HG03575 (cell line): ENCODE results near the gene CNP.

Experiments used
- ATAC-seq: cut with Tn5 transposase; IDR thresholded peaks from one replicate; pipeline ENCODE4 v1.9.1; 2021; ENCODE audit not compliant: unreplicated experiment, insufficient number of reproducible peaks, low FRiP score; ENCODE audit errors: extremely low read depth

CNP gene

DNA sequence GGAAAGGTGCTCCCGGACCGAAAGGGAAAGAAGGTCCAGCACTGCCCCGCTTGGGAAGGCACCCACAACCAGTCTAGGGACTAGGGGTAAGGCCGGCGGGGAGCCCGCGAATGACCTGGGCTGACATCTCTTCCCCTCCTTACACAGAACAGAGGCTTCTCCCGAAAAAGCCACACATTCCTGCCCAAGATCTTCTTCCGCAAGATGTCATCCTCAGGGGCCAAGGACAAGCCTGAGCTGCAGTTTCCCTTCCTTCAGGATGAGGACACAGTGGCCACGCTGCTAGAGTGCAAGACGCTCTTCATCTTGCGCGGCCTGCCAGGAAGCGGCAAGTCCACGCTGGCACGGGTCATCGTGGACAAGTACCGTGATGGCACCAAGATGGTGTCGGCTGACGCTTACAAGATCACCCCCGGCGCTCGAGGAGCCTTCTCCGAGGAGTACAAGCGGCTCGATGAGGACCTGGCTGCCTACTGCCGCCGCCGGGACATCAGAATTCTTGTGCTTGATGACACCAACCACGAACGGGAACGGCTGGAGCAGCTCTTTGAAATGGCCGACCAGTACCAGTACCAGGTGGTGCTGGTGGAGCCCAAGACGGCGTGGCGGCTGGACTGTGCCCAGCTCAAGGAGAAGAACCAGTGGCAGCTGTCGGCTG is 1.5 kb downstream of the CNP start:
- no peak for ATAC-seq

DNA sequence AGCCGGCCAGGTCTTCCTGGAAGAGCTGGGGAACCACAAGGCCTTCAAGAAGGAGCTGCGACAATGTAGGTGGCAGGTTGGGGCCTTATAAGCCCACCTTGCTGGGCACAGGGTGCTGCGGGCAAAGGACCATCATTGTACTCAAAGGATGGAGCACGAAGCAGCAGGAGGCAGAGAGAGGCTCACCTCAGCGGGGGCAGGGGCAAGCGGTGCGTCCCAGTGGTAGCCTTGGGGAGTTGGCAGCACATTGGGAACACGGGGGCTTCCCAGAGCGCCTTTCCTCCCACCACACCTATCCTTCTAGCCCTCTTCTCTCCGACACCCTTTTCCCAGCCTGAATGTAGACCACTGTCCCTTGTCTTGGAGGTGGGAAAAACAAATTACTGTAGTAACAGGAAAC is 2.1 kb downstream of the CNP start:
- no peak for ATAC-seq

DNA sequence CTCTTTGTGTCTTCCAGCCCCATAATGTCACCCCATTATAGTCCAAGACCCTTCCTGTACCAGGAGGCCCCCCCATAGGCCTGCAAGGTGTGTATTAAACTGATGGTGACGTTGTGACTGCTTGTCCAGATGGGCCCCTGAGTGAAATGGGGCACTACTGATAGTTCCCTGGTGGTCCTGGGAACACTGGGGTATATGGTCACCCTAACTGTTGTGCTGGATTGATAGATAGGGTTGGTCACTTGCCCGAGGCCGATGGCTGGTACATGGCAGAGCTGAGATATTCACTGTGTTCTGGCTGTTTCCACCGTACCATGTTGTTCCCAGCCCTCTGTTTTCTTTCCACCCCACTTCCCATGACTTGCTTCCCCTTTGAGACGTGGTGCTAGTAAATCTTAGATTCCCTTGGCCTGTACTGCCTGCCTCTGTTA is 4.3 kb downstream of the CNP start:
- ATAC-seq, result no peak

DNA sequence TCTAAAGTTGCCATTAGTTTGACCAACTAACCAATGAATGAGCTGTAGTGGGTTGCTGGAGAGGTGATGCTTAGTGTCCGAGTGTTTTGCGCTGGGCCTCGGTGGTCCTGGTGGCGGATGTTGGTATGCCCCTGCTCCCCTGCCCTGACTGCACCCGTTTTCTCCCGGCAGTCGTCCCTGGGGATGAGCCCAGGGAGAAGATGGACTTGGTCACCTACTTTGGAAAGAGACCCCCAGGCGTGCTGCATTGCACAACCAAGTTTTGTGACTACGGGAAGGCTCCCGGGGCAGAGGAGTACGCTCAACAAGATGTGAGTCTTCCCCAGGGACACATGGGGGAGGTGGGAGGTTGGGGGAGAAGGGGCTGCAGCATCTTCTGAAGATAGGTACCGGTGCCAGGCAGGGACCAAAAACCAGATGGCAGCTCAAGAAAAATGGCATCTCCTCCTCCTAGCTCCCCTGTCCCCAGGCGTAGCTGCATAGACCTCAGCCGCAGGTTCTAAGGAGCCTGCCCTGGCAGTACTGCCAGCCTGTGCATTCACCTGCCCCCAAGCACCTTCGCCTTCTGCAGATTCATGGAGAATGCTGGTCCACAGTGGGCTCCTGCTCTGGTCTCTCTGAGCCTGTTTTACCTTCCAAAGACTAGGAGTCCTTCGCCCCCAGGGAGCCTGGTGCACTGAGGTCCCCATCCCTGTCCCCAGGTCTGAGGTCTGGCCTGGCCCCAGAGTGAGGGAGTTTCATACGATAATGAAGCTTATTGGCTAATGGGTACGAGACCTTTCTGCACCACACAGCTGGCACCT is 5.3 kb downstream of the CNP start:
- ATAC-seq, result no peak

DNA sequence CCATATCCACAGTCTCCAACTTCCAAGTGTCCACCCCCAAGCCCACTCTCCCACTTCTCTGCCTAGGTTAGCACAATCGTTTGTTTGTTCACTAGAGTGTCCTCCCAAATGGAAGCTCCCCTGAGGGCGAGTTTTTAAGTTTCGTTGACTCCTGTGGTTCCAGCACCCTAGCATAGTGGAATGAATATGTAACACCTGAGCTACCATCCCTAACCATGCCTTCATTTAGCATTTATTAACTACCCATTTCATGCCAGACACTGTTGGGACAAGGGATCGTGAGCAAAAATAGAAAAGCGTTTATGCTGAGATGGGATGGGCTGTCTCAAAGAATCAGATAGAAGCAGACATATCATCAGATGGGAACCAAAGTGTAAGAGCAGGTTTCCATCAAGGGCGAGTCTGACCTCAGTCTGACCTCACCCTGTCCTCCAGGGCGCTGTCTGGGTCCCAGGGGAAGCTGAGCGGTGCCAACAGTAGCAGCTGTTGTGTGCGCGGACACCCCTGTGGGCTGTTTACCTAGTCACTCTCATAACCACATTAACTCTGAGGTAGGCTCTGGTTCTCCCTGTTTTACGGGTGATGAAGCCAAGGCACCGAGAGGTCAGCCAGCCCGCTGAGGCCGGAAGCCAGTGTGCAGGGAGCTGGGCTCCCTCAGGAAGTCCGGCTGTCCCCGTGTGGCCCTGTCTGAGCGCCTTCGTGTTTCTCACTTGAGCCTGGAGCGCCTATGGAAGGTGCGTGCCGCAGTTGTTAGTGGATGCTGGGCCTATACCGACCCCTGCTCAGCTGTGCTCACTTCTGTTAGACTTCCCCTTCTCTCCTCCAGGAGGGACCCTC is 6.2 kb downstream of the CNP start:
- ATAC-seq, result no peak

DNA sequence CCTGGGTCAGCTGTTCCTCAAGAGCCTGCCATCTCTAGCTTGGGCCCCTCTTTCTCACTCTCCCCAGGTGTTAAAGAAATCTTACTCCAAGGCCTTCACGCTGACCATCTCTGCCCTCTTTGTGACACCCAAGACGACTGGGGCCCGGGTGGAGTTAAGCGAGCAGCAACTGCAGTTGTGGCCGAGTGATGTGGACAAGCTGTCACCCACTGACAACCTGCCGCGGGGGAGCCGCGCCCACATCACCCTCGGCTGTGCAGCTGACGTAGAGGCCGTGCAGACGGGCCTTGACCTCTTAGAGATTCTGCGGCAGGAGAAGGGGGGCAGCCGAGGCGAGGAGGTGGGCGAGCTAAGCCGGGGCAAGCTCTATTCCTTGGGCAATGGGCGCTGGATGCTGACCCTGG is 6.8 kb downstream of the CNP start:
- ATAC-seq, result no peak

DNA sequence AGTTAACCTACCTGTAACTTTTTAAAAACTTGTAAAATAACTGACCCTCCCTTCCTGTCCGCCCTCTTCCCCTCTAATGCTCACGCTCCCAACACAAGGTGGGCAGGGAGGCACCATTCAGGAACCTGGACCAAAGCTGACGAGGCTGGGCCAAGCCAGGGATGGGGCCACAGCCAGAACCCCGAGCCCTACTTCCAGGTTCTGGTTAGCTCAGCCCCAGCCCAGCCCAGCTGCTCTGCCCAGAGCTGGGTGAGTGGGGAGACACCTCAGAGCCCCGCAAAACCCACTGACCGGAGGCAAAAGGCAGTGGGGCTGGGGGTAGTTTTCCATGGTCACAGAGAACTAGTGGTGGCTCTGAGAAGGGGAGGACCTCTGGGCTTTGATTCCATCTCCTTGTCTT is 7.4 kb downstream of the CNP start:
- no peak for ATAC-seq

DNA sequence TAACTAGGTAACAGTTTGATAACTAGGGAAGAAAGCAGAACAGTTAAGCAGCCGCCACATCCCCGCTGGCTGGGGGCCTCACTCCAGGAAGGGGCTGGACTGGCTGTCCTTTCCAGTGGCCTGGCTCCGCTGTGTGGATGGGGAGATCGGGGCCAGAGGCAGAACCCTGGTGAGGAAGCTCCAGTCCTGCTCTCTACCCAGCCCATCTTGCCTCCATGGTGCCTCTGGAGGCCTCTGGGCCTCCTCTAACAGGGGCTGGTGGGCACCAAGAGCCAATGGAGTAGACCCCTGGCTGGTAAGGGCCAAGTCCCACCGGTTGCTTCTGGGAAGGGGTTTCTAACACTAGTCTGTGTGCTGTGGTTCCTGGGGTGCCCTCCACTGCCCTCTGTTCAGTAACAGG is 8.1 kb downstream of the CNP start:
- ATAC-seq, result no peak

DNA sequence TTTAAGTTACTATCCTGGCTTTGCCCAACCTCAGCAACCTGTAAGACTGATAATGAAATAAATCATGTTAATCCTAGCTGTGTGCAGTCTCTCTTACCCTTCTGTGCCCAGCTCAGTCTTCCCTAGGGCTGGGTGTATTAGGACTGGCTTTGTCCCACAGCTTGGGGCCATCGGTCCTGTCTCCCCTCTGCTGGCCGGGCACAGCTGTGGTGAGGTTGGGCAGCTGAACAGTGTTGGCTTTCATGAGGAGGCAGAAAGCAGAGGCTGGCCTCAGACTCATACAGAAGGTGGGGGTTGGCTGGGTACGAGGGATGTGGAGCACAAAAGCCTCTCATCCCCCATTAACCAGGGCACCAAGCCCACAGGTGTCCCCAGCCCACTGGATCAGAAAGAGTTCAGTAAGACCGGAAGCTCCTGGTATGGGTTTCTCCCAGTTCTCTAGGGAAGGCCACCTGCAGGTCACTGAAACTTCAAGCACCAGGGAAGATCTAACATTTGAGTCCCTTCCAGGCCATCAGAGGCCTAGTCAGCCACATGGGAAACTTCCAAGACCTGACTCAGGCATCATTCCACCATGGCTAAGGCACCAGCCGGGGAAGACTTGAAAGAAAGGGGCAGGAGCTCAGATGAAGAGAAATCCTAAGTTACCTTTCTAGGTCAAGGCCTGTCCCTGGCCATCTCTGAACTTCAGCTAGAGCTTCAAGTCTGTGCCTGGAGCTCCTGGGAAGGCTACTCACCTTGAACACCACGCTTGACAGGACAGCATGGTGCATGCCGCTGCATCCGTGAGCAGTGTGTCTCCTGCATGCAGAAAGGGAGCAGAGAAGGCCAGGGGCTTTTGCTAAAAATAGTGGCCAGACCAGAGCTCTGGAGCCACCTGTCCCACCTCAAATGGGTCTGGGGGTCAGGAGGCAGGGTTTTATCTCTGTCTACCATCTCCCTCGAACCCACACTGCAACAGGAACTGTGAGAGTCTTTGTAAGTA is 8.8 kb downstream of the CNP start:
- no peak for ATAC-seq

DNA sequence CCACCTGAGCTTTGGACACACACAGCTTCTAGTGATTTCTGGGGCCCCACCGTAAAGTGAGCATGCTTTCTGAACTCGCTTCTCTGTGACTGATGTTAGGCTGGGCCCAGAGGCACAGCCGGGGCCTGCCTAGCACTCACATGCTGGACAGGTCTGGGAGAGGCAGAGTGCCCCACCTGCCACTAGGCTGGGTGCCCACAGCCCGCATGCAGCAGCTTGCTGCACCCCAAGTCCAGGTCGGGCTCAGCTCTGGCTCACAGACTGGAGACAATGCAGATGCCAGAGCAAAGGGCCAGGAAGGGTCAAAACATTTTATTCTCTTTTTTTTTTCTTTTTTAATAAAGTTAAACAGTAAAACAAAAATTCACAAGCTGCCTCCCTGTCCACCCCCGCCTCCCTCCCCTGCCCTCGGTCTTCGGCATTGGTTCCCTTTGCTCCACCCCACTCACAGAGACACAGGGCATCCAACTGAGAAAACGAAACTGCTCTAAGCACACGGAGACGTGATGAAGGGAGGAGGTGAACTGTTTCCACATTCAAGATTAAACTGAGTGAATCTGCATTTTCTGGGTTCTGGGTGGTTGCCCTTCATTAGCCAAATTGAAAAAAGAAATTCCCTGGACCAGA is 9.7 kb downstream of the CNP start:
- no peak for ATAC-seq

DNA sequence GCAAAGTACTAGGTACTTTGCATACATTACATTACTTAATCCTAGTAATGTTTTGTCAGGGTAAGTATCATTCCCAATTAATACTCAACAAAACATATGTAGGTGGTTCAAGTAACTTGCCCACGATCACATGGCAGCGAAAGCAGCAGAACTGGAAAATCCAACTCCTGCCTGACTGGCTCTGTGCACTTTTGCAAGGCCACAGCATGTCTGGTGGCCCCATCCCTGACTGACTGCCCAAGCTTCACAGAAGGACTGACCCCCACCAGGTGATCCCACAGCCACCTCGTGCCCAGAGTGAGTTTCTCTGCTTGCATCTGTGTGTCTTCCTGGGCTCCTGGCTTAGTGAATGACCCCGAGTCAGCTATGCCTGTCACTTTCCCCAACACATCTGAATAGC is 11.4 kb downstream of the CNP start:
- ATAC-seq, result no peak

DNA sequence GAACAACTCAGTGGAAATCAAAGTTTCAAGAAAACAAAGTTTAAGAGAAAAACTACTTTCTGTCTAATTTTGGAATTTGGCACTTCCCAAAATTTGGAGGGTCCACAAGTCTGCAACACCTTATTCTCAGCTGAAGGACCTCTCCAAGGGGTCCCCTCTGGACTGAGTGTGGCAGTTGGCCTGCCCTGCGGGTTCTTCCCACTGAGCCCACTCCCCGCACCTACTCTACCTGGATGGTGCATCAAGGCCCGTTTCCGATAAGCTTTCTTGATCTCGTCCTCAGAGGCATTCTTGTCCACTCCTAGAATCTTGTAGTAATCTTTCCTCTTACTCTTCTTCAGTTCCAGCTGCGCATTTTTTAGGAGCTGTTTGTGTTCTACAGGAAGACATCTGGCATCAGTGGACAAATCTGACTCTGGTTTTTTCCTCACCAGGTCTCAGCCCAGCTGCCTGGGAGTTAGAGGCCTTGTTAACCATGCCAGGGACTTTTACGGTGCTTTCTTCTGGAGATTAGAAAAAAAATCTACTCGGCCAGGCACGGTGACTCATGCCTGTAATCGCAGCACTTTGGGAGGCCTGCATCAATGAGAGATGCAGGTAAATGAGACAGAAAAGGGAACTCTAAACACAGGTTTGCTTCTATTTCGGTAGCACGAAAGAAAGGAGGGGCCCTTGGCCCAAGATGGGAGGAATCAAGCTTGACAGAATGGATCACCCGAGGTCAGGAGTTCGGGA is 15.6 kb downstream of the CNP start:
- no peak for ATAC-seq

DNA sequence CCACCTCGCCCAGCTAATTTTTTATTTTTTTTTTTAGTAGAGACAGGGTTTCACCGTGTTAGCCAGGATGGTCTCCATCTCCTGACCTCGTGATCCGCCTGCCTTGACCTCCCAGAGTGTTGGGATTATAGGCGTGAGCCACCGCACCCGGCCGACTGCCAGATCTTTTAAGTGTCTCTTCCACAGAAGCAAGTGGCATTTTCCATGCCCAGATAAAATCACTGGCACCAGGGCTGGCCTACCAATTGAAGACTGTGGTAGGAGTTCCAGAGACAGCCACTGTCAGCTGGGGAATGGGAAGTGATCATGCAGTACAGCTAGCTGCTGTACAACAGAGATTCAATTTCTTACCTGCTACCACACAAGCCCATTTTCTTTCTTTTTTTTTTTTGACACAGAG is 17.9 kb downstream of the CNP start:
- no peak for ATAC-seq

DNA sequence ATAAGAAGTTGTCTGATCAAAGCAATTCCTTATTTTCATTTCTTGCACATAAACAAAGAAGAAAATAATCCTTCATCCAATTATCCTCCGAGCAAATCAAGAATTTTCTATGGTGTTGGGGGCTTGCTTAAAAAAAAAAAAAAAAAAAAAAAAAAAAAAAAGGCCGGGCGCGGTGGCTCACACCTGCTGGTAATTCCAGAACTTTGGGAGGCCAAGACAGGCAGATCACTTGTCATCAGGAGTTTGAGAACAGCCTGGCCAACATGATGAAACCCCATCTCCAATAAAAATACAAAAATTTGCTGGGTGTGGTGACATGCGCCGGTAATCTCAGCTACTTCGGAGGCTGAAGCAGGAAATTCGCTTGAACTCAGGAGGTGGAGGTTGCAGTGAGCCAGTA is 19.3 kb downstream of the CNP start:
- ATAC-seq, result no peak

DNA sequence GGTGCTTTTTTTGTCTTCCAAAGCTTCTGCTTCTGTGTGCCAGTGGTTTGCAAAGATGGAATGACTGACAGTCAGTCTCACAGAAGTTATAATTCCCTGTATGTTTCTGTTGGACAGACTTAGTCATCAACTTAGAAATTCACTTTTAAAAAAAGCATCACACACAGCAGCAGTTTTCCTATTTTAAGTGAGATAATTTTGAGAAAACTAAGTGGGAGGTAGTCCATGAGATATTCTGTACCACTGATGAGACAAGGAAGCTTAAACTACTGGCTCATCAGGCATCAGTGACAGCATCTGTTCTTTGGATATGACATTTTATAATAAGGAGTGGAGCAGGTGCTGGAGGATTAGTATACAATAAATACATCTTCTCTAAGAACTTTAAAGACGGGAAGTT is 20.0 kb downstream of the CNP start:
- ATAC-seq, result no peak

DNA sequence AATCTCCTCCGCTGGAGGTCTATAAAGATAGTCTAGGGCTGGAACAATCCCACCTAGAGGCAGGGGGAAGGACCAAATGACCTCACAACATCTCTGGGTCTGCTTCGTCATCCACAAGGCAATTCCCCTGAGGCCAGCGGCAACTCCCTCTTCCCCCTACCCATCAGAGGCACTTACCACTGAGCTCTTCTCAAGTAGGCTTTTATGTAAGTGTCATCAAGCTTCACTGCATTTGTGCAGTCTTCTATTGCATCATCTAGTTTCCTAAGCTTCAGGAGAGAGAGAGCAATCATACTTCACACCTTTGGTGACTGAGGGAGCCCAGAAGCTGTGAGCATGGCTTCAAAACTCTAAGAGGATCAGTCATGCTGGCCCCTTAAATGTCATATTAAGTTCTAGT is 21.0 kb downstream of the CNP start:
- no peak for ATAC-seq

DNA sequence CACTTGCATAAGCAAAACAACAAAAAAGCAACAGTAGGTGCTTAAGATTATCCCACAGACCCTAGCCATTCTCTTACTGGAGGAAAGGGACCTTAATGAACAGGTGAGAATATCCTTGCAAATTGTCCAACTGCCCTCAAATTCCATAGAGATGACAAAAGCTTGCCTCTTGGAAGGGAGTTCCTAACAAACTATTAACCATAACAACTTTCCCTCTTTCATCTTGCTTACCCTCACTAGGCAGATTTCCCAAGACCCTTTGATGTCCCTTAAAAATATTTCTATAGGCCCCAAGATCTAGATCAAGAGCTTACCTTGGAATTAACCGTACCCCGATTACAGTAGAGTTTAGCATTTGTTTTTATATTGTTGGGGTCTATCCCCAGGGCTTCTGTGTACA is 21.8 kb downstream of the CNP start:
- ATAC-seq, result no peak
